ENCODE results near the gene NPS. TPM values are rescaled to one million over a fixed set of nuclear protein-coding genes. Genes with fewer than 3 reads are reported as not detected.

NPS gene
- polyA plus RNA-seq, 1 donor, result not detected

Other genes starting within 250 kb of the NPS start
- 0.36 TPM for gene FOXI2, start 187.9 kb downstream of the NPS start, polyA plus RNA-seq (ENCODE audit: insufficient read length)